HepG2 (cell line): Measurements from ENCODE around the gene ZDHHC14. TPM values are rescaled to one million over a fixed set of nuclear protein-coding genes. Genes with fewer than 3 reads are reported as not detected.

Experiments
- ATM ChIP-seq: fragments of 450-650 bp; IDR thresholded peaks from 2 replicates; pipeline ENCODE4 v1.7.1; 2017; ENCODE audit warnings: mild to moderate bottlenecking, borderline replicate concordance
- DR1 ChIP-seq: sonication (generic); formaldehyde crosslinking; IDR thresholded peaks from 2 replicates; pipeline ENCODE4 v1.8.0; 2021; ENCODE audit warnings: mild to moderate bottlenecking, missing genetic modification reagents, inconsistent platforms
- ISX ChIP-seq: sonication (generic); formaldehyde crosslinking; conservative IDR thresholded peaks from 2 replicates; pipeline ENCODE4 v1.5.0; 2020; ENCODE audit warnings: missing genetic modification reagents
- KDM4B ChIP-seq: sonication (generic); formaldehyde crosslinking; IDR thresholded peaks from 2 replicates; pipeline ENCODE4 v1.4.0; 2020; ENCODE audit warnings: missing genetic modification reagents
- KLF16 ChIP-seq, 2 experiments: sonication (generic) in 1 of 2; formaldehyde crosslinking in 1 of 2; IDR thresholded peaks; 2 replicates each; pipeline versions ENCODE4 v1.6.1 to v1.8.0; 2016 to 2023; ENCODE audit warnings: missing genetic modification reagents in 2 of 2, missing compliant biosample characterization in 1 of 2
- KLF9 ChIP-seq: IDR thresholded peaks from 2 replicates; pipeline ENCODE4 v1.6.1; 2016; ENCODE audit warnings: low read depth
- RCOR2 ChIP-seq: IDR thresholded peaks from 2 replicates; pipeline ENCODE4 v1.6.1; 2016; ENCODE audit warnings: missing biosample characterization, missing genetic modification reagents
- RFX1 ChIP-seq: fragments of 450-650 bp; IDR thresholded peaks from 2 replicates; pipeline ENCODE4 v1.6.1; 2017
- SNAPC2 ChIP-seq: sonication (generic); formaldehyde crosslinking; IDR thresholded peaks from 2 replicates; pipeline ENCODE4 v1.8.1; 2022; ENCODE audit warnings: mild to moderate bottlenecking, missing genetic modification reagents
- TBX3 ChIP-seq: fragments of 450-650 bp; IDR thresholded peaks from 2 replicates; pipeline ENCODE4 v1.6.1; 2017; ENCODE audit warnings: antibody characterized with exemption, mild to moderate bottlenecking, inconsistent platforms, borderline replicate concordance
- TOPORS ChIP-seq: sonication (generic); formaldehyde crosslinking; IDR thresholded peaks from 2 replicates; pipeline ENCODE4 v1.8.0; 2023; ENCODE audit warnings: mild to moderate bottlenecking, missing genetic modification reagents
- ZBTB8A ChIP-seq: sonication (generic); formaldehyde crosslinking; IDR thresholded peaks from 2 replicates; pipeline ENCODE4 v1.4.0; 2020; ENCODE audit warnings: mild to moderate bottlenecking, low read depth, missing genetic modification reagents, borderline replicate concordance
- ZKSCAN1 ChIP-seq: fragments of 150-350 bp; IDR thresholded peaks from 2 replicates; pipeline ENCODE4 v1.6.1; 2014; ENCODE audit warnings: low read length
- ZNF10 ChIP-seq: sonication (generic); formaldehyde crosslinking; IDR thresholded peaks from 2 replicates; pipeline ENCODE4 v1.4.0; 2020; ENCODE audit warnings: mild to moderate bottlenecking, low read depth, missing genetic modification reagents, borderline replicate concordance
- ZNF30 ChIP-seq: sonication (generic); formaldehyde crosslinking; IDR thresholded peaks from 2 replicates; pipeline ENCODE4 v1.5.0; 2020; ENCODE audit warnings: mild to moderate bottlenecking, missing genetic modification reagents
- ZNF614 ChIP-seq: IDR thresholded peaks from 2 replicates; pipeline ENCODE4 v1.6.1; 2018; ENCODE audit warnings: missing biosample characterization, missing genetic modification reagents, inconsistent platforms, borderline replicate concordance
- ZNF674 ChIP-seq: sonication (generic); formaldehyde crosslinking; IDR thresholded peaks from 2 replicates; pipeline ENCODE4 v1.5.0; 2020; ENCODE audit warnings: low read depth, mild to moderate bottlenecking, missing genetic modification reagents
- ZSCAN29 ChIP-seq: sonication (generic); formaldehyde crosslinking; conservative IDR thresholded peaks from 2 replicates; pipeline ENCODE4 v1.4.0; 2020; ENCODE audit warnings: mild to moderate bottlenecking, missing genetic modification reagents
- ZSCAN30 ChIP-seq: sonication (generic); formaldehyde crosslinking; IDR thresholded peaks from 2 replicates; pipeline ENCODE4 v1.5.0; 2020; ENCODE audit warnings: mild to moderate bottlenecking, missing genetic modification reagents
- polyA plus RNA-seq, 8 experiments: library from polyadenylated mRNA; depleted of rRNA in 3 of 8; stranded (reverse) in 7 of 8; unstranded in 1 of 8; fragments of >200 nt; fragmentation: Illumina TruSeq in 4 of 8; extraction: Trizol in 4 of 8; gene quantifications; 2 replicates each; pipeline versions ENCODE4 v1.2.1 to v1.2.3, GENCODE V29; 2011 to 2016; ENCODE audit warnings: low read depth in 4 of 8, missing spikeins in 1 of 8, mixed read lengths in 1 of 8; ENCODE audit not compliant: insufficient read depth in 1 of 8
- total RNA-seq, 5 experiments: library from RNA; depleted of rRNA; stranded (reverse); fragments of >200 nt; fragmentation: Illumina TruSeq; extraction: Trizol; gene quantifications; 2 replicates each; pipeline ENCODE4 v1.2.3, GENCODE V29; 2016; ENCODE audit warnings: low read depth in 1 of 5
- TF ChIP-seq, protein P1 (sequence below): sonication (generic); formaldehyde crosslinking; conservative IDR thresholded peaks from 2 replicates; pipeline ENCODE4 v1.4.0; 2020; ENCODE audit warnings: missing genetic modification reagents
- TF ChIP-seq, protein P2 (sequence below): sonication (generic); formaldehyde crosslinking; IDR thresholded peaks from 2 replicates; pipeline ENCODE4 v1.4.0; 2020; ENCODE audit warnings: mild to moderate bottlenecking, missing genetic modification reagents
- TF ChIP-seq, protein P3 (sequence below): sonication (generic); formaldehyde crosslinking; IDR thresholded peaks from 2 replicates; pipeline ENCODE4 v1.5.1; 2020; ENCODE audit warnings: missing genetic modification reagents, mild to moderate bottlenecking, borderline replicate concordance
- TF ChIP-seq, protein P4 (sequence below): sonication (generic); formaldehyde crosslinking; IDR thresholded peaks from 2 replicates; pipeline ENCODE4 v1.4.0; 2020; ENCODE audit warnings: missing genetic modification reagents, borderline replicate concordance

The ZDHHC14 gene
- total and polyA plus RNA-seq, 2 of the 13 experiments (the other 11 are each of a cell fraction or from before 2014, with no cell fraction given) = 3.7 to 9.5 TPM

DNA sequence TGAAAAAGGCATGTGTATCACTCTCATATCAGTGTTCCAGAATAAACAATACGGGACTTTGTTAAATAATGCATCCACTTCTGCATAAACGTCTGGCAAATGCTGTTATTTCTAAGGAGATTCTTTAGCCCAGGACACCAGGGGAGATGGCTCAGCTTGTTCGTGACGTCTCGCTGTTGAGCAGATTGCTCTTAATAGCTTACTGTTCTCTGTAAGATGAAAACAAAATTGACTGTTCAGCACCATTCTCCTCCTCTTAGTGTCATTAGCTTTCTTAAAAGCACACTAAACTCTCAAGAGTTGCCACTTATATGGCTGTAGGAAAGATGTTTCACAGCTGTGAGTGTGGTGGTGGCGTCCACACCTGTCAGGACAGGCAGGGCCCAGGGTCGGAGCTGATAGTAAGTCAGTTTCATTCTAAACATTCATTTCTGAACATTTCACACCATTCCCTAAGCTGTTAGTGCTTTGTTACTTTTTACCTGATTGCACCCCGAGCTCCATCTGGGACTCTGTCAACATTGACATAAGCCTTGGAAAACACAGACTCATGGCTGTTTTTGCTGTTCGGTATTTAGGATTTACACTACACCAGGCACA, 132.1 kb downstream of the ZDHHC14 start (continued):
- TF ChIP-seq RCOR2 (CRISPR knock-in tag) (no peak; the same call in 1 of the 2 replicates), ATM (no peak), SNAPC2 (0 out of 2 replicates have a peak, but pooled peaks have one; percentile 15), ZKSCAN1 (no peak), ZNF614 (CRISPR knock-in tag) (peak; percentile 91), KDM4B (CRISPR knock-in tag) (no peak), RFX1 (no peak), ZSCAN30 (CRISPR knock-in tag) (no peak), KLF9 (CRISPR knock-in tag) (no peak), TBX3 (peak; percentile 94), DR1 (no peak), KLF16 (CRISPR knock-in tag; IDR thresholded peaks at IDR 0.05) (peak in 1 of 2 experiments; percentile 47; a peak in 1 of 4 replicates), ISX (no peak), ZNF10 (CRISPR knock-in tag) (no peak), ZBTB8A (CRISPR knock-in tag) (no peak), ZNF674 (CRISPR knock-in tag) (no peak), ZNF30 (CRISPR knock-in tag) (no peak), TOPORS (CRISPR knock-in tag) (no peak), ZSCAN29 (CRISPR knock-in tag) (no peak)
- TF ChIP-seq, protein P1, sequence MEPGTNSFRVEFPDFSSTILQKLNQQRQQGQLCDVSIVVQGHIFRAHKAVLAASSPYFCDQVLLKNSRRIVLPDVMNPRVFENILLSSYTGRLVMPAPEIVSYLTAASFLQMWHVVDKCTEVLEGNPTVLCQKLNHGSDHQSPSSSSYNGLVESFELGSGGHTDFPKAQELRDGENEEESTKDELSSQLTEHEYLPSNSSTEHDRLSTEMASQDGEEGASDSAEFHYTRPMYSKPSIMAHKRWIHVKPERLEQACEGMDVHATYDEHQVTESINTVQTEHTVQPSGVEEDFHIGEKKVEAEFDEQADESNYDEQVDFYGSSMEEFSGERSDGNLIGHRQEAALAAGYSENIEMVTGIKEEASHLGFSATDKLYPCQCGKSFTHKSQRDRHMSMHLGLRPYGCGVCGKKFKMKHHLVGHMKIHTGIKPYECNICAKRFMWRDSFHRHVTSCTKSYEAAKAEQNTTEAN (CRISPR knock-in tag) = peak; percentile 89; the same call in 1 of the 2 replicates
- TF ChIP-seq, protein P2, sequence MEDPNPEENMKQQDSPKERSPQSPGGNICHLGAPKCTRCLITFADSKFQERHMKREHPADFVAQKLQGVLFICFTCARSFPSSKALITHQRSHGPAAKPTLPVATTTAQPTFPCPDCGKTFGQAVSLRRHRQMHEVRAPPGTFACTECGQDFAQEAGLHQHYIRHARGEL (CRISPR knock-in tag) = no peak
- TF ChIP-seq, protein P3, sequence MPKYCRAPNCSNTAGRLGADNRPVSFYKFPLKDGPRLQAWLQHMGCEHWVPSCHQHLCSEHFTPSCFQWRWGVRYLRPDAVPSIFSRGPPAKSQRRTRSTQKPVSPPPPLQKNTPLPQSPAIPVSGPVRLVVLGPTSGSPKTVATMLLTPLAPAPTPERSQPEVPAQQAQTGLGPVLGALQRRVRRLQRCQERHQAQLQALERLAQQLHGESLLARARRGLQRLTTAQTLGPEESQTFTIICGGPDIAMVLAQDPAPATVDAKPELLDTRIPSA (CRISPR knock-in tag) = no peak
- TF ChIP-seq, protein P4, sequence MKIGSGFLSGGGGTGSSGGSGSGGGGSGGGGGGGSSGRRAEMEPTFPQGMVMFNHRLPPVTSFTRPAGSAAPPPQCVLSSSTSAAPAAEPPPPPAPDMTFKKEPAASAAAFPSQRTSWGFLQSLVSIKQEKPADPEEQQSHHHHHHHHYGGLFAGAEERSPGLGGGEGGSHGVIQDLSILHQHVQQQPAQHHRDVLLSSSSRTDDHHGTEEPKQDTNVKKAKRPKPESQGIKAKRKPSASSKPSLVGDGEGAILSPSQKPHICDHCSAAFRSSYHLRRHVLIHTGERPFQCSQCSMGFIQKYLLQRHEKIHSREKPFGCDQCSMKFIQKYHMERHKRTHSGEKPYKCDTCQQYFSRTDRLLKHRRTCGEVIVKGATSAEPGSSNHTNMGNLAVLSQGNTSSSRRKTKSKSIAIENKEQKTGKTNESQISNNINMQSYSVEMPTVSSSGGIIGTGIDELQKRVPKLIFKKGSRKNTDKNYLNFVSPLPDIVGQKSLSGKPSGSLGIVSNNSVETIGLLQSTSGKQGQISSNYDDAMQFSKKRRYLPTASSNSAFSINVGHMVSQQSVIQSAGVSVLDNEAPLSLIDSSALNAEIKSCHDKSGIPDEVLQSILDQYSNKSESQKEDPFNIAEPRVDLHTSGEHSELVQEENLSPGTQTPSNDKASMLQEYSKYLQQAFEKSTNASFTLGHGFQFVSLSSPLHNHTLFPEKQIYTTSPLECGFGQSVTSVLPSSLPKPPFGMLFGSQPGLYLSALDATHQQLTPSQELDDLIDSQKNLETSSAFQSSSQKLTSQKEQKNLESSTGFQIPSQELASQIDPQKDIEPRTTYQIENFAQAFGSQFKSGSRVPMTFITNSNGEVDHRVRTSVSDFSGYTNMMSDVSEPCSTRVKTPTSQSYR (CRISPR knock-in tag) = no peak; the same call in 1 of the 2 replicates
